CD14-positive monocyte (primary cell): ENCODE data around the gene RAB6B. TPM values are rescaled to one million over a fixed set of nuclear protein-coding genes. Genes with fewer than 3 reads are reported as not detected.

Experiments used
- DNase-seq, 3 donors: peaks; one replicate each; pipeline ENCODE4 v3.0.0-alpha.2; 2011 to 2022
- H2AFZ ChIP-seq: 2 replicates; pipeline ENCODE4 v1.6.0; 2012; ENCODE audit warnings: mild to moderate bottlenecking, low read depth, low read length, inconsistent platforms; ENCODE audit not compliant: insufficient read depth, poor library complexity, severe bottlenecking
- H3K27ac ChIP-seq, 2 donors: 1 replicate in 1 of 2; 2 replicates in 1 of 2; pipeline ENCODE4 v1.5.1; 2012 to 2013; ENCODE audit warnings: low read length in 2 of 2, control low read depth in 1 of 2, inconsistent platforms in 1 of 2, low read depth in 1 of 2, mild to moderate bottlenecking in 1 of 2
- H3K27me3 ChIP-seq, 2 donors: one replicate each; pipeline versions ENCODE4 v1.6.0 to v1.6.1; 2011 to 2013; ENCODE audit warnings: low read length in 2 of 2; ENCODE audit not compliant: control insufficient read depth in 2 of 2, insufficient read depth in 2 of 2
- H3K36me3 ChIP-seq, 2 donors: replicated peaks in 1 of 2; 1 replicate in 1 of 2; 2 replicates in 1 of 2; pipeline versions ENCODE4 v1.5.1 to v1.6.1; 2012 to 2013; ENCODE audit warnings: low read length in 2 of 2, control low read depth in 1 of 2, inconsistent platforms in 1 of 2, mild to moderate bottlenecking in 1 of 2; ENCODE audit not compliant: insufficient read depth in 2 of 2, control insufficient read depth in 1 of 2
- H3K4me1 ChIP-seq, 2 donors: 1 replicate in 1 of 2; 2 replicates in 1 of 2; pipeline versions ENCODE4 v1.5.1 to v1.6.1; 2012 to 2013; ENCODE audit warnings: low read length in 2 of 2, control low read depth in 1 of 2, inconsistent platforms in 1 of 2, mild to moderate bottlenecking in 1 of 2, moderate library complexity in 1 of 2; ENCODE audit not compliant: insufficient read depth in 2 of 2, control insufficient read depth in 1 of 2
- H3K4me2 ChIP-seq: replicated peaks from 2 replicates; pipeline ENCODE3; 2012; ENCODE audit warnings: low read length, moderate library complexity, mild to moderate bottlenecking; ENCODE audit not compliant: poor library complexity, severe bottlenecking; ENCODE audit errors: extremely low read depth
- H3K4me3 ChIP-seq, 3 experiments: fragments of 200-600 bp in 1 of 3; sonication (generic) in 1 of 3; replicated peaks in 1 of 3; 1 replicate in 2 of 3; 2 replicates in 1 of 3; pipeline ENCODE4 v1.5.1; 2011 to 2013; ENCODE audit warnings: low read length in 3 of 3, mild to moderate bottlenecking in 3 of 3, control low read depth in 2 of 3, low read depth in 2 of 3, inconsistent platforms in 1 of 3, moderate library complexity in 1 of 3
- H3K79me2 ChIP-seq: 2 replicates; pipeline ENCODE4 v1.6.0; 2012; ENCODE audit warnings: mild to moderate bottlenecking, control low read depth, inconsistent platforms, low read length, moderate library complexity; ENCODE audit not compliant: insufficient read depth
- H3K9ac ChIP-seq: 2 replicates; pipeline ENCODE4 v1.6.0; 2017; ENCODE audit warnings: low read length, mild to moderate bottlenecking; ENCODE audit not compliant: insufficient read depth, poor library complexity, severe bottlenecking
- H3K9me3 ChIP-seq, 2 donors: replicated peaks in 1 of 2; 1 replicate in 1 of 2; 2 replicates in 1 of 2; pipeline versions ENCODE4 v1.5.1 to v1.6.1; 2012 to 2013; ENCODE audit warnings: low read length in 2 of 2, control low read depth in 1 of 2; ENCODE audit not compliant: control insufficient read depth in 1 of 2, insufficient read depth in 1 of 2
- H4K20me1 ChIP-seq: 2 replicates; pipeline ENCODE4 v1.6.0; 2012; ENCODE audit warnings: mild to moderate bottlenecking, low read length, control low read depth, moderate library complexity; ENCODE audit not compliant: insufficient read depth
- H3K27ac Mint-ChIP-seq, 7 donors: one replicate each; pipeline ENCODE4 v1.8.0; 2020; ENCODE audit warnings: mild to moderate bottlenecking in 7 of 7, mixed read lengths in 7 of 7, moderate library complexity in 6 of 7, inconsistent platforms in 2 of 7
- H3K27me3 Mint-ChIP-seq, 3 donors: one replicate each; pipeline ENCODE4 v1.8.0; 2021 to 2022; ENCODE audit warnings: low read depth in 3 of 3, mild to moderate bottlenecking in 3 of 3, mixed read lengths in 3 of 3, moderate library complexity in 3 of 3, inconsistent platforms in 1 of 3
- H3K36me3 Mint-ChIP-seq, 2 donors: one replicate each; pipeline ENCODE4 v1.8.0; 2020; ENCODE audit warnings: mixed read lengths in 2 of 2, inconsistent platforms in 1 of 2, mild to moderate bottlenecking in 1 of 2
- H3K4me1 Mint-ChIP-seq: one replicate; pipeline ENCODE4 v1.8.0; 2020; ENCODE audit warnings: mild to moderate bottlenecking, mixed read lengths
- H3K4me3 Mint-ChIP-seq, 2 donors: one replicate each; pipeline ENCODE4 v1.8.0; 2020; ENCODE audit warnings: mild to moderate bottlenecking in 2 of 2, mixed read lengths in 2 of 2, moderate library complexity in 1 of 2
- H3K9me3 Mint-ChIP-seq, 7 donors: one replicate each; pipeline ENCODE4 v1.8.0; 2020 to 2022; ENCODE audit warnings: mixed read lengths in 7 of 7, mild to moderate bottlenecking in 6 of 7, moderate library complexity in 6 of 7, inconsistent platforms in 2 of 7
- CTCF ChIP-seq: fragments of 200-600 bp; IDR thresholded peaks from one replicate; pipeline ENCODE4 v1.8.0; 2022; ENCODE audit warnings: antibody characterized with exemption, mild to moderate bottlenecking
- WGBS: methylation state at CpG from one replicate; pipeline ENCODE4 v1.1.5; 2013; ENCODE audit warnings: missing lambda C conversion rate; ENCODE audit not compliant: insufficient coverage; 5-methylcytosine and 5-hydroxymethylcytosine counted together
- intact Hi-C, 2 donors: fragments of 100-400 bp; cut with micrococcal nuclease; formaldehyde crosslinking; loops; one replicate each; pipeline versions ENCODE4 v1.15.0 to v1.15.1; 2023
- polyA plus RNA-seq, 3 donors: library from polyadenylated mRNA; depleted of rRNA in 1 of 3; unstranded in 2 of 3; stranded (reverse) in 1 of 3; fragments of 300-500 nt in 2 of 3; fragments of >200 nt in 1 of 3; fragmentation: Illumina TruSeq in 2 of 3; gene quantifications; 1 replicate in 2 of 3; 2 replicates in 1 of 3; pipeline ENCODE4 v1.2.3, GENCODE V29; 2012 to 2021

The RAB6B gene
- polyA plus RNA-seq, 3 donors: 0.46 TPM; not detected in 2

- intact Hi-C loops: no loop called here
- no peak for DNase-seq
- Histone ChIP-seq H3K4me1 (no peaks in the 10 kb centered on the region), H3K4me2 (no peak overlapping the region), H3K79me2 (no peaks in the 10 kb centered on the region), H3K9ac (no peak overlapping the region), H3K36me3 (peaks cover 57 to 76% of the 10 kb centered on the region in 2 donors), H2AFZ (no peak overlapping the region), H4K20me1 (no peaks in the 10 kb centered on the region), H3K9me3 (no peaks in the 10 kb centered on the region), H3K4me3 (no peak overlapping the region), H3K27me3 (no peaks in the 10 kb centered on the region), H3K27ac (no peak overlapping the region)
- TF ChIP-seq CTCF: no peak
- Mint-ChIP-seq H3K27ac (peak overlapping the region in 3 of 7 donors; percentile 6 to 42 (median 26)), H3K27me3 (no peaks in the 10 kb centered on the region), H3K9me3 (no peaks in the 10 kb centered on the region), H3K4me3 (no peak overlapping the region), H3K36me3 (peaks cover 61 to 63% of the 10 kb centered on the region in 2 donors), H3K4me1 (no peaks in the 10 kb centered on the region)
- WGBS: 97% methylated on average over 7 of the region's 8 CpGs
Measured at GRCh38 chr3:133821767-133822638, 73.7 kb downstream of the RAB6B start.

GRCh38 chr3:133820889-133821675 is 74.6 kb downstream of the RAB6B start:
- H3K27ac Mint-ChIP-seq: peak overlapping the region in 1 of 7 donors; percentile 40
- H3K79me2 ChIP-seq: no peaks in the 10 kb centered on the region
- no peak overlapping the region for H3K27ac ChIP-seq
- H2AFZ ChIP-seq: no peak overlapping the region
- WGBS: 100% methylated on average over 1 of the region's 3 CpGs
- peaks cover 66 to 70% of the 10 kb centered on the region in 2 donors for H3K36me3 Mint-ChIP-seq
- H3K4me1 ChIP-seq: no peaks in the 10 kb centered on the region
- no peak overlapping the region for H3K4me3 ChIP-seq
- H3K4me1 Mint-ChIP-seq: no peaks in the 10 kb centered on the region
- H3K27me3 ChIP-seq: no peaks in the 10 kb centered on the region
- intact Hi-C loops: no loop called here
- no peak for TF ChIP-seq CTCF
- DNase-seq: no peak
- H3K4me3 Mint-ChIP-seq: no peak overlapping the region
- no peaks in the 10 kb centered on the region for H4K20me1 ChIP-seq
- no peak overlapping the region for H3K4me2 ChIP-seq
- H3K9me3 ChIP-seq: no peaks in the 10 kb centered on the region
- H3K9ac ChIP-seq: no peak overlapping the region
- no peaks in the 10 kb centered on the region for H3K27me3 Mint-ChIP-seq
- H3K9me3 Mint-ChIP-seq: no peaks in the 10 kb centered on the region
- peaks cover 66 to 86% of the 10 kb centered on the region in 2 donors for H3K36me3 ChIP-seq
